Activated naive CD8-positive, alpha-beta T cell treated with anti-CD3 and anti-CD28 coated beads, Interleukin-2, amount 10 ng/mL, durations not matched to agents 7 days and 5 days (primary cell): ENCODE data around the gene PYCARD. TPM values are rescaled to one million over a fixed set of nuclear protein-coding genes. Genes with fewer than 3 reads are reported as not detected.
"Not testable (repeated sequence)": the region's sequence is repeated elsewhere in the genome, so short reads cannot be mapped to it uniquely, and the experiment has no call there.

ENCODE experiments used
- ATAC-seq: fragments of 150-1000 bp; cut with Tn5 transposase; one replicate; pipeline ENCODE4 v1.10.0; 2021; ENCODE audit warnings: low read depth, moderate library complexity
- POLR2A ChIA-PET: fragments of 350-600 bp; sonication (Branson Sonifier 250); formaldehyde crosslinking; loops from one replicate; lab custom pipeline; 2021; ENCODE audit warnings: antibody characterized with exemption; lab: Charles Lee
- DNase-seq: peaks from one replicate; pipeline ENCODE4 v3.0.0; 2021
- H3K27ac Mint-ChIP-seq: one replicate; pipeline ENCODE4 v1.8.0; 2022; ENCODE audit warnings: mild to moderate bottlenecking, mixed read lengths
- H3K27me3 Mint-ChIP-seq: one replicate; pipeline ENCODE4 v1.8.0; 2022; ENCODE audit warnings: mild to moderate bottlenecking, moderate library complexity, mixed read lengths
- H3K36me3 Mint-ChIP-seq: one replicate; pipeline ENCODE4 v1.8.0; 2021; ENCODE audit warnings: mild to moderate bottlenecking, mixed read lengths
- H3K4me1 Mint-ChIP-seq: one replicate; pipeline ENCODE4 v1.8.0; 2021; ENCODE audit warnings: mixed read lengths
- H3K4me3 Mint-ChIP-seq: one replicate; pipeline ENCODE4 v1.8.0; 2022; ENCODE audit warnings: mild to moderate bottlenecking, moderate library complexity, mixed read lengths
- H3K9me3 Mint-ChIP-seq: one replicate; pipeline ENCODE4 v1.8.0; 2021; ENCODE audit warnings: mixed read lengths
- total RNA-seq, 2 experiments: library from RNA; stranded (reverse); gene quantifications; one replicate each; pipeline ENCODE4 v1.2.3, GENCODE V29; 2021

PYCARD gene
- total RNA-seq, 2 experiments from 2014 or later, result 82.3 to 87.0 TPM

- DNase-seq (no peak), ATAC-seq (no peak)
- Mint-ChIP-seq H3K4me3 (peak overlapping the region; percentile 99), H3K36me3 (peaks cover 64% of the 10 kb centered on the region), H3K27ac (peak overlapping the region; percentile 25), H3K9me3 (no peaks in the 10 kb centered on the region), H3K27me3 (no peaks in the 10 kb centered on the region), H3K4me1 (peaks cover 59% of the 10 kb centered on the region)
- POLR2A ChIA-PET, result interaction anchor here (0.6 to 3.2 kb wide), 8 partner anchors 9 to 782 kb away, joined by 3 to 30 read pairs (median 4); partner anchors contain the start of gene PYCARD
These were observed 18.8 kb downstream of the PYCARD start for GRCh38 chr16:31183432-31184428.

- DNase-seq (no peak), ATAC-seq (no peak)
- Mint-ChIP-seq H3K36me3 (peaks cover 58% of the 10 kb centered on the region), H3K4me3 (peak overlapping the region; percentile 99), H3K27me3 (no peaks in the 10 kb centered on the region), H3K27ac (peak overlapping the region; percentile 57), H3K4me1 (peaks cover 60% of the 10 kb centered on the region), H3K9me3 (no peaks in the 10 kb centered on the region)
- POLR2A ChIA-PET, result interaction anchor here (0.7 to 3.2 kb wide), 6 partner anchors 15 to 276 kb away, joined by 3 to 30 read pairs (median 4); partner anchors contain the start of genes KAT8 and PYCARD
These were observed 20.2 kb downstream of the PYCARD start for GRCh38 chr16:31182391-31182790.

GRCh38 chr16:31181102-31181830 is 21.3 kb downstream of the PYCARD start:
- H3K36me3 Mint-ChIP-seq, result peaks cover 48% of the 10 kb centered on the region
- POLR2A ChIA-PET, result interaction anchor here (0.6 to 5.9 kb wide), 38 partner anchors 9 to 531 kb away, joined by 3 to 138 read pairs (median 6); partner anchors contain the start of genes ARMC5, HSD3B7, ITGAX and KAT8
- ATAC-seq (no peak), DNase-seq (no peak)
- H3K4me3 Mint-ChIP-seq, result peak overlapping the region; percentile 99
- peaks cover 56% of the 10 kb centered on the region for H3K4me1 Mint-ChIP-seq
- no peaks in the 10 kb centered on the region for H3K27me3 Mint-ChIP-seq
- no peaks in the 10 kb centered on the region for H3K9me3 Mint-ChIP-seq
- H3K27ac Mint-ChIP-seq, result peak overlapping the region; percentile 97

- peak; percentile 96 for DNase-seq
- POLR2A ChIA-PET, result interaction anchor here (0.6 to 5.9 kb wide), 57 partner anchors 8 to 693 kb away, joined by 3 to 138 read pairs (median 5); partner anchors contain the start of genes ARMC5, HSD3B7, ITGAX and KAT8
- Mint-ChIP-seq H3K36me3 (peaks cover 36% of the 10 kb centered on the region), H3K27me3 (no peaks in the 10 kb centered on the region), H3K9me3 (no peaks in the 10 kb centered on the region), H3K27ac (peak within 1 kb of the TSS; percentile 97), H3K4me1 (peaks cover 44% of the 10 kb centered on the region), H3K4me3 (peak within 1 kb of the TSS; percentile 99)
- ATAC-seq, result peak; percentile 60
These were observed 22.7 kb downstream of the PYCARD start, which contains the start of gene FUS for GRCh38 chr16:31179747-31180459. TSS of gene FUS (plus strand) at chr16:31180139. CDS start at chr16:31180215, 76 bp downstream.

GRCh38 chr16:31179219-31179746 is 23.3 kb downstream of the PYCARD start:
- Mint-ChIP-seq H3K4me3 (peak overlapping the region; percentile 99), H3K27ac (peak overlapping the region; percentile 97), H3K27me3 (no peaks in the 10 kb centered on the region), H3K9me3 (no peaks in the 10 kb centered on the region), H3K4me1 (peaks cover 41% of the 10 kb centered on the region), H3K36me3 (peaks cover 31% of the 10 kb centered on the region)
- DNase-seq (no peak), ATAC-seq (no peak)
- POLR2A ChIA-PET, result interaction anchor here (0.6 to 5.9 kb wide), 47 partner anchors 9 to 694 kb away, joined by 3 to 138 read pairs (median 6); partner anchors contain the start of genes ARMC5, ITGAX, KAT8 and PYCARD

- peaks cover 11% of the 10 kb centered on the region for H3K36me3 Mint-ChIP-seq
- H3K4me3 Mint-ChIP-seq, result peak overlapping the region; percentile 77
- POLR2A ChIA-PET, result interaction anchor here (0.6 to 5.9 kb wide), 14 partner anchors 11 to 281 kb away, joined by 3 to 138 read pairs (median 5); partner anchors contain the start of genes ARMC5, KAT8, PYCARD and ZNF843
- peaks cover 21% of the 10 kb centered on the region for H3K4me1 Mint-ChIP-seq
- peak overlapping the region; percentile 97 for H3K27ac Mint-ChIP-seq
- H3K9me3 Mint-ChIP-seq, result no peaks in the 10 kb centered on the region
- ATAC-seq (peak; percentile 31), DNase-seq (peak; percentile 59)
- no peaks in the 10 kb centered on the region for H3K27me3 Mint-ChIP-seq
These were observed 25.4 kb downstream of the PYCARD start for GRCh38 chr16:31177136-31177535.

GRCh38 chr16:31170048-31170447 is 32.5 kb downstream of the PYCARD start:
- H3K4me3 Mint-ChIP-seq, DNase-seq, POLR2A ChIA-PET, ATAC-seq, H3K9me3 Mint-ChIP-seq, H3K27me3 Mint-ChIP-seq, H3K4me1 Mint-ChIP-seq, H3K27ac Mint-ChIP-seq, H3K36me3 Mint-ChIP-seq: not testable (repeated sequence)

- Mint-ChIP-seq H3K36me3 (no peaks in the 10 kb centered on the region), H3K27ac (no peak overlapping the region), H3K4me1 (peaks cover 3% of the 10 kb centered on the region), H3K9me3 (no peaks in the 10 kb centered on the region), H3K4me3 (no peak overlapping the region), H3K27me3 (no peaks in the 10 kb centered on the region)
- POLR2A ChIA-PET, result interaction anchor here (2.2 kb wide), 1 partner anchor 11 kb away, joined by 6 read pairs; the partner anchor contains the start of gene FUS
- ATAC-seq (no peak), DNase-seq (no peak)
These were observed 33.7 kb downstream of the PYCARD start for GRCh38 chr16:31168848-31169247.

GRCh38 chr16:31167315-31167714 is 35.2 kb downstream of the PYCARD start:
- Mint-ChIP-seq H3K4me1 (peaks cover 3% of the 10 kb centered on the region), H3K27me3 (peaks cover 3% of the 10 kb centered on the region), H3K36me3 (no peaks in the 10 kb centered on the region), H3K27ac (no peak overlapping the region), H3K4me3 (no peak overlapping the region), H3K9me3 (no peaks in the 10 kb centered on the region)
- no peak for ATAC-seq
- DNase-seq, result no peak
- POLR2A ChIA-PET, result interaction anchor here (0.7 to 2.2 kb wide), 2 partner anchors 13 to 168 kb away, joined by 3 to 6 read pairs; partner anchors contain the start of gene FUS

- DNase-seq (no peak), ATAC-seq (peak; percentile 30)
- Mint-ChIP-seq H3K27ac (no peak overlapping the region), H3K27me3 (peaks cover 13% of the 10 kb centered on the region), H3K36me3 (no peaks in the 10 kb centered on the region), H3K4me3 (peak overlapping the region; percentile 37), H3K4me1 (peaks cover 5% of the 10 kb centered on the region), H3K9me3 (no peaks in the 10 kb centered on the region)
- POLR2A ChIA-PET, result interaction anchor here (0.5 to 2.4 kb wide), 5 partner anchors 9 to 40 kb away, joined by 3 to 12 read pairs (median 4); partner anchors contain the start of genes FUS and KAT8
These were observed 45.4 kb downstream of the PYCARD start for GRCh38 chr16:31157136-31157535.
